Measurements from ENCODE around the gene EPHA4. TPM values are rescaled to one million over a fixed set of nuclear protein-coding genes. Genes with fewer than 3 reads are reported as not detected.

The EPHA4 gene
- total and polyA plus RNA-seq, 8 donors = 0.56 to 28.1 (median 5.8) TPM; not detected in 1

- DNase-seq = no peak
- WGBS, 5 donors = 49 to 76% (median 68%) methylated on average over 8 of the region's 8 CpGs
- peaks cover 0 to 4% (median 0%) of the 10 kb centered on the region in 4 donors for H3K36me3 ChIP-seq
- no peak overlapping the region for H3K27ac ChIP-seq
- TF ChIP-seq CTCF (IDR thresholded peaks at IDR 0.05) (no peak), EP300 (IDR thresholded peaks at IDR 0.05) (no peak), POLR2AphosphoS5 (IDR thresholded peaks at IDR 0.05) (no peak), POLR2A (IDR thresholded peaks at IDR 0.05) (no peak)
- peaks cover 0 to 14% (median 0%) of the 10 kb centered on the region in 4 donors for H3K4me1 ChIP-seq
- H3K9me3 ChIP-seq = no peaks in the 10 kb centered on the region
- no peak overlapping the region for H3K4me3 ChIP-seq
- intact Hi-C loops (cut with DNase I; ENCODE audit: low total_unique reads) = no loop called here
- no peaks in the 10 kb centered on the region for H3K27me3 ChIP-seq
Measured at GRCh38 chr2:221448057-221448843, 123.9 kb downstream of the EPHA4 start.

- intact Hi-C loops (cut with DNase I; ENCODE audit: low total_unique reads) = no loop called here
- Histone ChIP-seq H3K4me1 (peaks cover 0 to 14% (median 0%) of the 10 kb centered on the region in 4 donors), H3K27me3 (no peaks in the 10 kb centered on the region), H3K4me3 (no peak overlapping the region), H3K36me3 (peaks cover 0 to 9% (median 4%) of the 10 kb centered on the region in 4 donors), H3K27ac (no peak overlapping the region), H3K9me3 (no peaks in the 10 kb centered on the region)
- DNase-seq = peak in 1 of 2 donors; percentile 37
- 26 to 70% (median 43%) methylated on average over 6 of the region's 6 CpGs for WGBS, 5 donors
- no peak for TF ChIP-seq POLR2A (IDR thresholded peaks at IDR 0.05)
- no peak for TF ChIP-seq POLR2AphosphoS5 (IDR thresholded peaks at IDR 0.05)
- TF ChIP-seq CTCF (IDR thresholded peaks at IDR 0.05) = no peak
- TF ChIP-seq EP300 (IDR thresholded peaks at IDR 0.05) = no peak
Measured at GRCh38 chr2:221447310-221447709, 124.8 kb downstream of the EPHA4 start.

- intact Hi-C loops (cut with DNase I; ENCODE audit: low total_unique reads) = no loop called here
- peaks cover 0 to 18% (median 9%) of the 10 kb centered on the region in 4 donors for H3K36me3 ChIP-seq
- peaks cover 0 to 14% (median 0%) of the 10 kb centered on the region in 4 donors for H3K4me1 ChIP-seq
- H3K9me3 ChIP-seq = no peaks in the 10 kb centered on the region
- no peak overlapping the region for H3K27ac ChIP-seq
- TF ChIP-seq CTCF (IDR thresholded peaks at IDR 0.05) (no peak), EP300 (IDR thresholded peaks at IDR 0.05) (no peak), POLR2AphosphoS5 (IDR thresholded peaks at IDR 0.05) (no peak), POLR2A (IDR thresholded peaks at IDR 0.05) (no peak)
- H3K27me3 ChIP-seq = no peaks in the 10 kb centered on the region
- WGBS, 5 donors = 96 to 100% (median 98%) methylated on average over 2 of the region's 2 CpGs
- no peak for DNase-seq
- no peak overlapping the region for H3K4me3 ChIP-seq
Measured at GRCh38 chr2:221446140-221446539, 126.0 kb downstream of the EPHA4 start.

GRCh38 chr2:221444106-221444505 lies 128.0 kb downstream of the EPHA4 start:
- H3K9me3 ChIP-seq = no peaks in the 10 kb centered on the region
- no peak overlapping the region for H3K27ac ChIP-seq
- no peaks in the 10 kb centered on the region for H3K27me3 ChIP-seq
- peaks cover 0 to 14% (median 0%) of the 10 kb centered on the region in 4 donors for H3K4me1 ChIP-seq
- peaks cover 0 to 18% (median 9%) of the 10 kb centered on the region in 4 donors for H3K36me3 ChIP-seq
- no peak for DNase-seq
- H3K4me3 ChIP-seq = no peak overlapping the region
- TF ChIP-seq POLR2AphosphoS5 (IDR thresholded peaks at IDR 0.05) = peak in 1 of 3 donors; percentile 30
- TF ChIP-seq CTCF (IDR thresholded peaks at IDR 0.05) = no peak
- WGBS, 5 donors = 9 to 44% (median 33%) methylated on average over 2 of the region's 2 CpGs
- intact Hi-C loops (cut with DNase I; ENCODE audit: low total_unique reads) = no loop called here

Measured in stomach (tissue), 9 donors.